Astrocyte (in vitro differentiated cells and primary cell): ENCODE data around the gene PLXDC1. TPM values are rescaled to one million over a fixed set of nuclear protein-coding genes. Genes with fewer than 3 reads are reported as not detected.

Experiments used
- DNase-seq: peaks from one replicate; pipeline ENCODE4 v3.0.0-alpha.2; 2010; ENCODE audit warnings: low read depth
- FAIRE-seq: peaks from 2 replicates; lab custom pipeline; 2011; peaks lifted over from hg19 to GRCh38; lab: Jason Lieb, UNC
- H2AFZ ChIP-seq: 2 replicates; pipeline ENCODE4 v1.6.0; 2012; ENCODE audit warnings: low read depth, low read length, inconsistent platforms
- H3K27ac ChIP-seq: 2 replicates; pipeline ENCODE4 v1.5.1; 2011; ENCODE audit warnings: low read depth, low read length, inconsistent platforms
- H3K27me3 ChIP-seq: 2 replicates; pipeline ENCODE4 v1.6.0; 2011; ENCODE audit warnings: low read length, inconsistent platforms; ENCODE audit not compliant: insufficient read depth
- H3K36me3 ChIP-seq: 2 replicates; pipeline ENCODE4 v1.5.1; 2011; ENCODE audit warnings: low read length, inconsistent platforms; ENCODE audit not compliant: insufficient read depth
- H3K4me1 ChIP-seq: 2 replicates; pipeline ENCODE4 v1.5.1; 2011; ENCODE audit warnings: low read length, inconsistent platforms; ENCODE audit not compliant: insufficient read depth
- H3K4me2 ChIP-seq: 2 replicates; pipeline ENCODE4 v1.6.0; 2012; ENCODE audit warnings: low read length, inconsistent platforms
- H3K4me3 ChIP-seq: 2 replicates; pipeline ENCODE4 v1.5.1; 2011; ENCODE audit warnings: low read depth, mild to moderate bottlenecking, low read length, inconsistent platforms; ENCODE audit not compliant: insufficient read depth
- H3K79me2 ChIP-seq: 2 replicates; pipeline ENCODE4 v1.6.0; 2012; ENCODE audit warnings: mild to moderate bottlenecking, low read length, inconsistent platforms; ENCODE audit not compliant: insufficient read depth
- H3K9ac ChIP-seq: 2 replicates; pipeline ENCODE4 v1.6.0; 2012; ENCODE audit warnings: mild to moderate bottlenecking, low read length, inconsistent platforms
- H3K9me3 ChIP-seq: 2 replicates; pipeline ENCODE4 v1.5.1; 2012; ENCODE audit warnings: low read depth, mild to moderate bottlenecking, low read length, inconsistent platforms; ENCODE audit not compliant: insufficient read depth
- H4K20me1 ChIP-seq: 2 replicates; pipeline ENCODE4 v1.6.0; 2012; ENCODE audit warnings: low read length, inconsistent platforms; ENCODE audit not compliant: insufficient read depth
- H3K27ac Mint-ChIP-seq: one replicate; pipeline ENCODE4 v1.8.0; 2021; ENCODE audit warnings: mild to moderate bottlenecking, mixed read lengths; ENCODE audit not compliant: unreplicated experiment
- H3K27me3 Mint-ChIP-seq: one replicate; pipeline ENCODE4 v1.8.0; 2021; ENCODE audit warnings: low read depth, mixed read lengths; ENCODE audit not compliant: unreplicated experiment
- H3K36me3 Mint-ChIP-seq: one replicate; pipeline ENCODE4 v1.8.0; 2021; ENCODE audit warnings: low read depth, mixed read lengths; ENCODE audit not compliant: unreplicated experiment
- H3K4me1 Mint-ChIP-seq: one replicate; pipeline ENCODE4 v1.8.0; 2021; ENCODE audit warnings: low read depth, mixed read lengths; ENCODE audit not compliant: unreplicated experiment
- H3K4me3 Mint-ChIP-seq: one replicate; pipeline ENCODE4 v1.8.0; 2021; ENCODE audit warnings: mild to moderate bottlenecking, moderate library complexity, mixed read lengths; ENCODE audit not compliant: unreplicated experiment
- H3K9me3 Mint-ChIP-seq: one replicate; pipeline ENCODE4 v1.8.0; 2021; ENCODE audit warnings: mild to moderate bottlenecking, mixed read lengths; ENCODE audit not compliant: unreplicated experiment
- CTCF ChIP-seq: IDR thresholded peaks from 2 replicates; pipeline ENCODE4 v1.5.1; 2011; ENCODE audit warnings: low read depth, mild to moderate bottlenecking, inconsistent platforms, low read length, moderate library complexity; ENCODE audit not compliant: insufficient read depth
- EZH2 ChIP-seq: IDR thresholded peaks from 2 replicates; pipeline ENCODE4 v1.6.1; 2012; ENCODE audit warnings: mild to moderate bottlenecking, low read length, inconsistent platforms; ENCODE audit not compliant: insufficient read depth
- total RNA-seq: library from RNA; stranded (reverse); gene quantifications from 2 replicates; pipeline ENCODE4 v1.2.1, GENCODE V29; 2021

The PLXDC1 gene
- total RNA-seq, 1 donor from 2014 or later, result 8.9 TPM

DNA sequence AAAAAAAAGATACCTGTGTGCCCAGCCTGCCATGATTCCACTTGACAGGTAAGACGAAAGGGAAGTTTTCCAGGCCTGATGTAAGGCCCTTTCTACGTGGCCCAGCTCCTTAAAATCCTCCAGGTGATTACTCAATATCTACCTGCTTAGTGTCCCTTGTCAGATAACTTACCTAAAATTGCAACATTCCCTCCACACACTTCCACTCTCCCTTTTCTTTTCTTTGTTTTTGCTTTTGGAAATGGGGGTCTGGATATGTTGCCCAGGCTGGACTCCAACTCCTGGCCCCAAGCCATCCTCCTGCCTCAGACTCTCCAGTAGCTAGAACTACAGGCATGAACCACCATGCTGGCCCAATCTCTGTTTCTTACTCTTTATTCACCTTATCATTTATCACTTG lies 7.2 kb upstream of the PLXDC1 start:
- Mint-ChIP-seq H3K4me3 (peak overlapping the region; percentile 15), H3K27ac (no peak overlapping the region), H3K36me3 (no peaks in the 10 kb centered on the region), H3K27me3 (peaks cover 21% of the 10 kb centered on the region), H3K4me1 (no peaks in the 10 kb centered on the region), H3K9me3 (no peaks in the 10 kb centered on the region)
- DNase-seq (no peak), FAIRE-seq (no peak)
- Histone ChIP-seq H3K9ac (no peak overlapping the region), H3K9me3 (no peaks in the 10 kb centered on the region), H3K4me1 (no peaks in the 10 kb centered on the region), H3K27me3 (peaks cover 7% of the 10 kb centered on the region), H3K4me3 (no peak overlapping the region), H4K20me1 (no peaks in the 10 kb centered on the region), H3K4me2 (no peak overlapping the region), H3K36me3 (no peaks in the 10 kb centered on the region), H3K27ac (no peak overlapping the region), H3K79me2 (no peaks in the 10 kb centered on the region), H2AFZ (no peak overlapping the region)
- TF ChIP-seq CTCF (no peak), EZH2 (no peak)

DNA sequence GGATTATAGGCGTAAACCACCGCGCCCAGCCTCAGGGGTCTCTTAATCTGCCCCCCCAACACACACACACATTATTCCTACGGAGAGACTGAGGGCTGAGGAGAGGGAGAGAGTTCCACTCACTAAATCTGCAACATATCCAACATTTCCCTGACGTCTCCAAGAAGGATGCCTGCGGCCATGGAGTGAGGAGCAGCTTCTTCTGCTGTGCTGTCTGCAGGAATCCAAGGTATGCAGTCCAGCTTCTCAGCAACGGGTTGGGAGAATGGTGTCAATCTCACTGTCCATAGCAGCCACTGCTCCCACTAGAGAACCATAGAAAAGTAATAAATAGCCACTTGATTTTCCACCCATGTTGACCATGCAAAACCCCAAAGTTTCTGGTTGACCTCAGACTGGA lies 5.1 kb upstream of the PLXDC1 start:
- Histone ChIP-seq H3K4me3 (no peak overlapping the region), H3K36me3 (no peaks in the 10 kb centered on the region), H3K9ac (no peak overlapping the region), H3K4me2 (no peak overlapping the region), H3K27ac (no peak overlapping the region), H3K4me1 (peaks cover 14% of the 10 kb centered on the region), H4K20me1 (no peaks in the 10 kb centered on the region), H3K9me3 (no peaks in the 10 kb centered on the region), H2AFZ (no peak overlapping the region), H3K79me2 (no peaks in the 10 kb centered on the region), H3K27me3 (peaks cover 8% of the 10 kb centered on the region)
- Mint-ChIP-seq H3K27me3 (peaks cover 12% of the 10 kb centered on the region), H3K4me1 (peaks cover 10% of the 10 kb centered on the region), H3K36me3 (no peaks in the 10 kb centered on the region), H3K27ac (no peak overlapping the region), H3K9me3 (no peaks in the 10 kb centered on the region), H3K4me3 (peak overlapping the region; percentile 30)
- FAIRE-seq (no peak), DNase-seq (no peak)
- TF ChIP-seq CTCF (no peak), EZH2 (no peak)

DNA sequence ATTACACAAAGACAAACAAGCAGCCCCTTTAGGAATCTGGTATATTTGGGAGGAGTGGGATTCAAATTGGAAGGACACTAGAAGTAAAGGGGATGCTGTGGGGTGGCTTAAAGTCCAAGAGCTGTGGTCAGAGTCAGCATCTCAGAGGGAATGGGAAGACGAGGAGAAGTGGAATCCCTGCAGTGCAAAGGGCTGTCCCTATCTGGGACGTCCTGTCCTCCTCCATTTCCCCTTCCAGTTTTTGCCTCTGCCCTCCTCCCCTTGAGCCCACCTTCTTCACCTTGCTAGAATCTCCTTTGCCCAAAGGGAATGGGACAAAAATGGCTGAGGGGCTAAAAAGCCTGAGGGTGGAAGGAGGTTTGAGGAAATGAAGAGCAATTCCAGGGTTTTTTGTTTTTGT lies 4.2 kb upstream of the PLXDC1 start:
- Histone ChIP-seq H3K4me2 (no peak overlapping the region), H3K9ac (no peak overlapping the region), H3K27me3 (peaks cover 10% of the 10 kb centered on the region), H2AFZ (no peak overlapping the region), H3K27ac (no peak overlapping the region), H3K79me2 (no peaks in the 10 kb centered on the region), H3K36me3 (no peaks in the 10 kb centered on the region), H3K4me3 (no peak overlapping the region), H4K20me1 (no peaks in the 10 kb centered on the region), H3K9me3 (no peaks in the 10 kb centered on the region), H3K4me1 (peaks cover 14% of the 10 kb centered on the region)
- Mint-ChIP-seq H3K9me3 (no peaks in the 10 kb centered on the region), H3K4me1 (peaks cover 10% of the 10 kb centered on the region), H3K4me3 (peak overlapping the region; percentile 34), H3K27ac (no peak overlapping the region), H3K27me3 (peaks cover 13% of the 10 kb centered on the region), H3K36me3 (no peaks in the 10 kb centered on the region)
- FAIRE-seq (no peak), DNase-seq (no peak)
- TF ChIP-seq CTCF (no peak), EZH2 (no peak)
